HG02798 (cell line): ENCODE results near the gene PARL.
"Not testable (repeated sequence)": the region's sequence is repeated elsewhere in the genome, so short reads cannot be mapped to it uniquely, and the experiment has no call there.

ENCODE experiments used
- ATAC-seq: cut with Tn5 transposase; IDR thresholded peaks from one replicate; pipeline ENCODE4 v1.9.1; 2021; ENCODE audit warnings: mild to moderate bottlenecking; ENCODE audit not compliant: unreplicated experiment, poor library complexity

Gene PARL

DNA sequence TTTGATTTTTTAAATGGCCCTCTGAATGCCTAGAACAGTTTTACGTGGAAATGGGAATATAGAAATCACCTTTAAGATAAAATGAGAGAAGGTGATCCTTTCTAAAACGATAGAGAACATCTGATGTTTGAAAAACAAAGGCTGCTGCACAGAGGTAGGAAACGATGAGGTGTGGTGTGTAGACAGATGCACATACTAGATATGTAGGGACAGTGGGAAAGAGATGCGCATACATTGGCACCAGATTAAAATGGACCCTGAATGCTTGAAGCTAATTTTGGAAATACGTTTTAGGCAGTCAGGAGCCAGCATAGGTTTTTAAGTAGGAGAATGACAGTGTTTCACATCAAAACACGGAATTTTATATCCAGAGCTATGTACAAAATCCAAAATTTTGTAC lies 88.3 kb downstream of the PARL start:
- ATAC-seq = no peak

- ATAC-seq = no peak
These were observed 90.2 kb downstream of the PARL start for GRCh38 chr3:183794452-183794851.

GRCh38 chr3:183792976-183793375 lies 91.7 kb downstream of the PARL start:
- no peak for ATAC-seq

DNA sequence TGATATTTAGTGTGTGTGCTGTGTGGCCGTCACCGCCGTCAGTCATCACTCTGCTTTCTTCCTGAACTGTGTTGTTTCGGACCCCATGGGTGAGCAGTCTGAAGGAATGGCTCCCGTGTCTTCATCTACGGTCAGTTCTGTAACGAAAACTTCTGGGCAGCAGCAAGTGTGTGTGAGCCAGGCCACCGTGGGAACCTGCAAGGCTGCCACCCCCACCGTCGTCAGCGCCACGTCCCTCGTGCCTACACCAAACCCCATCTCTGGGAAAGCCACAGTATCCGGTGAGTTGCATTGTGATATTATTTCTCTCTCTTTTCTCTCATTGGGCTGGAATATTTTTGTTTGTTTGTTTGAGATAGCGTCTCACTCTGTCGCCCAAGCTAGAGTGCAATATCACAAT lies 94.0 kb downstream of the PARL start:
- ATAC-seq = no peak

DNA sequence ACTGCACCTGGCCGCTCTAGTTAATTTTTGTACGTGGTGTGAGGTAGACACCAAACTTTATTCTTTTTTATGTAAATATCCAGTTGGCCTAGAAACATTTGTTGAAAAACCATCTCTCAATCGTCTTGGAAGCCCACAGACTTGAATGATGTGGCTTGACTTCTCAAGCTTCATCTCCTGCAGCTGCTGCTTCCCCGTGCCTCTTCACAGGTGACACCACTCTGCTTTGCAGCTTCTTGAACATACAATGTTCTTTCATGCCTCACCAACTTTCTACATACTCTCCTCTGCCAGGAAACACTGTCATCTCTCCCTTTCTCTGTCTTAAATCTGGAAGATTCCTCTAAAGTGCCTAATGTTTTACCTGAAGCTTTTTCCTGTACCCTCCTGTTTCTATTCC lies 94.9 kb downstream of the PARL start:
- ATAC-seq = no peak

GRCh38 chr3:183784503-183784902 lies 100.2 kb downstream of the PARL start:
- ATAC-seq = not testable (repeated sequence)

DNA sequence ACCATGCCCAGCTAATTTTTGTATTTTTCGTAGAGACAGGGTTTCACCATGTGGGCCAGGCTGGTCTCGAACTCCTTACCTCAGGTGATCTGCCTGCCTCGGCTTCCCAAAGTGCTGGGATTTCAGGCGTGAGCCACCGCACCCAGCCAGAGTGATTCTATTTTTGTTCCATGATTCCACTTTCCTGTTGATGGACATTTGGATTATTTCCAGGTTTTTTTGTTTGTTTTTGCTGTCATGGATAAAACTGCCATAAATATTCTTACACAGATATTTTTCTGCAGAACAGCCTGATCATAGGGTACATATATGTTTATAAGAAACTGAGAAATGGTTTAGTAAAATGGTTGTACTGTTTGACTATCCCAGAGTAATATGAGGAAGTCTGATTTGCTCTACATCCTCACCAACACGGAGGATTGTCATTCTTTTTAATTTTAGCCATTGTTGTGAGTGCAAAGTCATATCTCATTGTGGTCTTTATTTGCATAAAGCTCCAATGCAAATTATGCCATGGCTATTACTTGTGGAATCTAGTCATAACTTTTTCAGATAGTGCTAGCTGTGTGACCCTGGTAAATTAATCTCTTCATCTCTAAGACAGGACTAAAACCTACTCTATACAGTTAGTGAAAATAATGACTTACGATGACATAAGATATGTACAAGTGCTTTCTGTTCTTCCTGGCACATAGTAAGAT lies 102.0 kb downstream of the PARL start:
- no peak for ATAC-seq

DNA sequence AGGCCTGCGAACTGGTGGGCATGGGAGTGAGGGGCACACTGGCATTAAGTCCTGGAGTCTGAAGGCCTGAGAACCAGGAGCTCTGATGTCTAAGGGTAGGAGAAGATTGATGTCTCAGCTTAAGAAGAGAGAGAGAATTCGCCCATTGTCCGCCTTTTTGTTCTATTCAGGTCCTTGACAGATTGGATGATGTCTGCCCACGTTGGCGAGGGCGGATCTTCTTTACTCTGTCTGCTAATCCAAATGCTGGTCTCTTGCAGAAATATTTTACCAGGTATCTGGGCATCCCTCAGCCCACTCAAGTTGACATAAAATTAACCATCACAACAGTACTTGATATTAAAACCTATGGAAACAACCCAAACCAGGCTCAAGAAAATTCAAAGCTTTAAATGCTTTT lies 103.4 kb downstream of the PARL start:
- ATAC-seq = no peak

- no peak for ATAC-seq
These were observed 104.7 kb downstream of the PARL start for GRCh38 chr3:183779896-183780465.
